Adrenal gland (tissue), 5 donors: ENCODE measurements around the gene DEK.

Experiments used
- CTCF ChIP-seq, 6 experiments: fragments of 450-650 bp in 4 of 6; fragments of 200-600 bp in 2 of 6; sonication (generic) in 1 of 6; IDR thresholded peaks; 1 replicate in 5 of 6; 2 replicates in 1 of 6; pipeline versions ENCODE4 v1.5.1 to v1.8.0; 2016 to 2021; ENCODE audit warnings: antibody characterized with exemption in 6 of 6, mild to moderate bottlenecking in 2 of 6, moderate library complexity in 1 of 6
- POLR2A ChIP-seq, 2 donors: fragments of 450-650 bp; IDR thresholded peaks; one replicate each; pipeline ENCODE4 v1.6.1; 2017; ENCODE audit warnings: antibody characterized with exemption in 2 of 2, mild to moderate bottlenecking in 2 of 2, moderate library complexity in 1 of 2
- donor health status: DM: no; HTN: no; CAD: no.

GRCh38 chr6:18207438-18207837, 56.9 kb downstream of the DEK start:
- TF ChIP-seq CTCF (IDR thresholded peaks at IDR 0.05) = no peak
- no peak for TF ChIP-seq POLR2A (IDR thresholded peaks at IDR 0.05)
